ENCODE data around the gene CCL13. TPM values are rescaled to one million over a fixed set of nuclear protein-coding genes. Genes with fewer than 3 reads are reported as not detected.

The CCL13 gene
- total RNA-seq, 1 donor from 2014 or later, result not detected

- Histone ChIP-seq H3K4me3 (no peak overlapping the region), H3K27ac (no peak overlapping the region), H3K4me1 (peaks cover 0 to 10% of the 10 kb centered on the region in 2 donors), H3K36me3 (no peaks in the 10 kb centered on the region), H3K27me3 (no peaks in the 10 kb centered on the region), H3K9me3 (no peaks in the 10 kb centered on the region)
- DNase-seq (ENCODE audit: low spot score in 2 of 2), result no peak
- intact Hi-C loops (cut with DNase I), result no loop called here
- TF ChIP-seq CTCF (IDR thresholded peaks at IDR 0.05), result no peak
These were observed 4.1 kb upstream of the CCL13 start for GRCh38 chr17:34352191-34352590.

- intact Hi-C loops (cut with DNase I), result no loop called here
- no peak overlapping the region for H3K27ac ChIP-seq
- H3K27me3 ChIP-seq, result no peaks in the 10 kb centered on the region
- TF ChIP-seq CTCF (IDR thresholded peaks at IDR 0.05), result no peak
- H3K4me1 ChIP-seq, result peaks cover 0 to 10% of the 10 kb centered on the region in 2 donors
- no peak overlapping the region for H3K4me3 ChIP-seq
- no peaks in the 10 kb centered on the region for H3K36me3 ChIP-seq
- H3K9me3 ChIP-seq, result no peaks in the 10 kb centered on the region
- no peak for DNase-seq (ENCODE audit: low spot score in 2 of 2)
These were observed 1.6 kb upstream of the CCL13 start for GRCh38 chr17:34354637-34355036.

- no peak for TF ChIP-seq CTCF (IDR thresholded peaks at IDR 0.05)
- Histone ChIP-seq H3K36me3 (no peaks in the 10 kb centered on the region), H3K27me3 (no peaks in the 10 kb centered on the region), H3K9me3 (no peaks in the 10 kb centered on the region), H3K27ac (no peak overlapping the region), H3K4me3 (no peak overlapping the region), H3K4me1 (no peaks in the 10 kb centered on the region)
- no peak for DNase-seq (ENCODE audit: low spot score in 2 of 2)
- intact Hi-C loops (cut with DNase I), result no loop called here
These were observed 1.1 kb downstream of the CCL13 start for GRCh38 chr17:34357398-34357797.

GRCh38 chr17:34358631-34359030 is 2.4 kb downstream of the CCL13 start:
- intact Hi-C loops (cut with DNase I), result no loop called here

GRCh38 chr17:34360601-34361270 is 4.5 kb downstream of the CCL13 start:
- Histone ChIP-seq H3K36me3 (no peaks in the 10 kb centered on the region), H3K4me1 (no peaks in the 10 kb centered on the region), H3K4me3 (no peak overlapping the region), H3K27ac (no peak overlapping the region), H3K27me3 (no peaks in the 10 kb centered on the region), H3K9me3 (no peaks in the 10 kb centered on the region)
- intact Hi-C loops (cut with DNase I), result loop anchor here (1.0 to 2.0 kb wide), 3 partner anchors 46 to 160 kb away; no protein-coding TSS in a partner anchor
- no peak for TF ChIP-seq CTCF (IDR thresholded peaks at IDR 0.05)
- no peak for DNase-seq (ENCODE audit: low spot score in 2 of 2)

More at GRCh38 chr17:34358631-34359030, 2.4 kb downstream of the CCL13 start:
- no peak for TF ChIP-seq CTCF (IDR thresholded peaks at IDR 0.05)
- H3K9me3 ChIP-seq, result no peaks in the 10 kb centered on the region
- no peak overlapping the region for H3K4me3 ChIP-seq
- H3K4me1 ChIP-seq, result no peaks in the 10 kb centered on the region
- no peak for DNase-seq (ENCODE audit: low spot score in 2 of 2)
- no peaks in the 10 kb centered on the region for H3K27me3 ChIP-seq
- H3K36me3 ChIP-seq, result no peaks in the 10 kb centered on the region
- H3K27ac ChIP-seq, result no peak overlapping the region
